Stimulated activated CD8-positive, alpha-beta memory T cell treated with anti-CD3 and anti-CD28 coated beads, Interleukin-12 subunit alpha, Interleukin-12 subunit beta, amount 100 ng/mL, for 1 hour (primary cell): Measurements from ENCODE around the gene TRPV5.
"Not testable (repeated sequence)": the region's sequence is repeated elsewhere in the genome, so short reads cannot be mapped to it uniquely, and the experiment has no call there.

Source experiments
- DNase-seq: peaks from one replicate; pipeline ENCODE4 v3.0.0-alpha.2; 2020; ENCODE audit warnings: low read depth

Gene TRPV5

GRCh38 chr7:142933624-142934023 is at the start of gene TRPV5:
TSS of gene TRPV5 (minus strand) at chr7:142933746. CDS start at chr7:142933459, 287 bp downstream.
- DNase-seq, result no peak

- DNase-seq, result not testable (repeated sequence)
Observed at GRCh38 chr7:142978402-142978801, 44.9 kb upstream of the TRPV5 start.

GRCh38 chr7:142974626-142975025 is 41.1 kb upstream of the TRPV5 start:
- DNase-seq, result no peak

- DNase-seq, result no peak
Observed at GRCh38 chr7:142969183-142969582, 35.6 kb upstream of the TRPV5 start.

- DNase-seq, result no peak
Observed at GRCh38 chr7:142968229-142968628, 34.7 kb upstream of the TRPV5 start.

GRCh38 chr7:142964502-142965246 is 31.1 kb upstream of the TRPV5 start:
- no peak for DNase-seq

GRCh38 chr7:142963993-142964392 is 30.4 kb upstream of the TRPV5 start:
- no peak for DNase-seq

GRCh38 chr7:142962991-142963390 is 29.4 kb upstream of the TRPV5 start:
- no peak for DNase-seq

- DNase-seq, result no peak
Observed at GRCh38 chr7:142961973-142962926, 28.7 kb upstream of the TRPV5 start, which contains the start of gene KEL. TSS of gene KEL (minus strand) at chr7:142962363. CDS start at chr7:142962206, 157 bp downstream.

- DNase-seq, result no peak
Observed at GRCh38 chr7:142961595-142961972, 28.0 kb upstream of the TRPV5 start.

- no peak for DNase-seq
Observed at GRCh38 chr7:142960955-142961512, 27.5 kb upstream of the TRPV5 start.

- DNase-seq, result no peak
Observed at GRCh38 chr7:142959202-142959601, 25.7 kb upstream of the TRPV5 start.

- no peak for DNase-seq
Observed at GRCh38 chr7:142957723-142958122, 24.2 kb upstream of the TRPV5 start.

GRCh38 chr7:142956951-142957623 is 23.5 kb upstream of the TRPV5 start:
- no peak for DNase-seq

- DNase-seq, result no peak
Observed at GRCh38 chr7:142954680-142955268, 21.2 kb upstream of the TRPV5 start.

- DNase-seq, result no peak
Observed at GRCh38 chr7:142950235-142950634, 16.7 kb upstream of the TRPV5 start.

- no peak for DNase-seq
Observed at GRCh38 chr7:142948603-142949002, 15.1 kb upstream of the TRPV5 start.

GRCh38 chr7:142945001-142945400 is 11.5 kb upstream of the TRPV5 start:
- no peak for DNase-seq

- no peak for DNase-seq
Observed at GRCh38 chr7:142943706-142944268, 10.2 kb upstream of the TRPV5 start.

GRCh38 chr7:142942746-142943145 is 9.2 kb upstream of the TRPV5 start:
- no peak for DNase-seq

GRCh38 chr7:142941541-142941940 is 8.0 kb upstream of the TRPV5 start:
- no peak for DNase-seq
